Type B pancreatic cell (in vitro differentiated cells): Measurements from ENCODE around the gene B3GNT8. TPM values are rescaled to one million over a fixed set of nuclear protein-coding genes. Genes with fewer than 3 reads are reported as not detected.

Experiments used
- DNase-seq: peaks from one replicate; pipeline ENCODE4 v3.0.0; 2021; ENCODE audit warnings: mixed read lengths; ENCODE audit not compliant: unreplicated experiment; ENCODE audit errors: extremely low spot score
- H3K27ac Mint-ChIP-seq: 2 replicates; pipeline ENCODE4 v1.8.0; 2021; ENCODE audit warnings: mild to moderate bottlenecking, mixed read lengths
- H3K27me3 Mint-ChIP-seq: 2 replicates; pipeline ENCODE4 v1.8.0; 2021; ENCODE audit warnings: mixed read lengths
- H3K36me3 Mint-ChIP-seq: 2 replicates; pipeline ENCODE4 v1.8.0; 2021; ENCODE audit warnings: mixed read lengths
- H3K4me1 Mint-ChIP-seq: one replicate; pipeline ENCODE4 v1.8.0; 2021; ENCODE audit warnings: mixed read lengths; ENCODE audit not compliant: unreplicated experiment
- H3K4me3 Mint-ChIP-seq: 2 replicates; pipeline ENCODE4 v1.8.0; 2021; ENCODE audit warnings: mild to moderate bottlenecking, mixed read lengths
- H3K9me3 Mint-ChIP-seq: 2 replicates; pipeline ENCODE4 v1.8.0; 2021; ENCODE audit warnings: mixed read lengths
- total RNA-seq: library from RNA; stranded (reverse); gene quantifications from 2 replicates; pipeline ENCODE4 v1.2.1, GENCODE V29; 2021; ENCODE audit warnings: low replicate concordance
- TF ChIP-seq, protein P1 (sequence below): fragments of 200-600 bp; sonication (generic); conservative IDR thresholded peaks from 2 replicates; pipeline ENCODE4 v1.5.0; 2021; ENCODE audit warnings: antibody characterized with exemption, mild to moderate bottlenecking

The B3GNT8 gene
- total RNA-seq, 1 donor from 2014 or later = 9.3 TPM

DNA sequence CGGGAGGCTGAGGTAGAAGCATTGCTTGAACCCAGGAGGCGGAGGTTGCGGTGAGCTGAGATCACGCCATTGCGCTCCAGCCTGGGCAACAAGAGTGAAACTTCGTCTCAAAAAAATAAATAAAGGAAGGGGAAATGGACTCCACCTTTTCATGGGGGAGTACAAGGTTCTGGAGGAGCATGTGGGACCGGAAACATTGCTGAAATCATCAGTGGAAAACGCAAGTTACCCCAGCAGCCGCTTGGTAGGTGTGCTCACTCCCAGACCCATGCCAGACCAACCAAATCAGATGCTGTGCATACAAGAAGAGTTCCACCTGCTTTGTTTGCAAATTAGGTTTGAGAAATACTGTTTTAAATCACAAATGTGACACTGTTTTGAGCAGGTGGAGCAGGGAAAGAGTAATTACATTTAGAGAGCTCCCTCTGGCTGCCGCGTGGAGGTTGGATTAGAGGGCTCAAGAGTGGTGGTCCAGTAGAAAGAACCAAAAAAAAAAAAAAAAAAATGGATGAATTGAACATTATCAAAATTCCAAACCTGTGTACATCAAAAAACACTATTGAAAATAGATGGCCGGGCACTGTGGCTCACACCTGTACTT lies 20.7 kb upstream of the B3GNT8 start:
- Mint-ChIP-seq H3K27ac (no peak overlapping the region), H3K4me3 (no peak overlapping the region), H3K36me3 (no peaks in the 10 kb centered on the region), H3K4me1 (no peaks in the 10 kb centered on the region), H3K9me3 (no peaks in the 10 kb centered on the region), H3K27me3 (peaks cover 47% of the 10 kb centered on the region)
- DNase-seq = no peak
- TF ChIP-seq, protein P1, sequence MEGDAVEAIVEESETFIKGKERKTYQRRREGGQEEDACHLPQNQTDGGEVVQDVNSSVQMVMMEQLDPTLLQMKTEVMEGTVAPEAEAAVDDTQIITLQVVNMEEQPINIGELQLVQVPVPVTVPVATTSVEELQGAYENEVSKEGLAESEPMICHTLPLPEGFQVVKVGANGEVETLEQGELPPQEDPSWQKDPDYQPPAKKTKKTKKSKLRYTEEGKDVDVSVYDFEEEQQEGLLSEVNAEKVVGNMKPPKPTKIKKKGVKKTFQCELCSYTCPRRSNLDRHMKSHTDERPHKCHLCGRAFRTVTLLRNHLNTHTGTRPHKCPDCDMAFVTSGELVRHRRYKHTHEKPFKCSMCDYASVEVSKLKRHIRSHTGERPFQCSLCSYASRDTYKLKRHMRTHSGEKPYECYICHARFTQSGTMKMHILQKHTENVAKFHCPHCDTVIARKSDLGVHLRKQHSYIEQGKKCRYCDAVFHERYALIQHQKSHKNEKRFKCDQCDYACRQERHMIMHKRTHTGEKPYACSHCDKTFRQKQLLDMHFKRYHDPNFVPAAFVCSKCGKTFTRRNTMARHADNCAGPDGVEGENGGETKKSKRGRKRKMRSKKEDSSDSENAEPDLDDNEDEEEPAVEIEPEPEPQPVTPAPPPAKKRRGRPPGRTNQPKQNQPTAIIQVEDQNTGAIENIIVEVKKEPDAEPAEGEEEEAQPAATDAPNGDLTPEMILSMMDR = no peak

DNA sequence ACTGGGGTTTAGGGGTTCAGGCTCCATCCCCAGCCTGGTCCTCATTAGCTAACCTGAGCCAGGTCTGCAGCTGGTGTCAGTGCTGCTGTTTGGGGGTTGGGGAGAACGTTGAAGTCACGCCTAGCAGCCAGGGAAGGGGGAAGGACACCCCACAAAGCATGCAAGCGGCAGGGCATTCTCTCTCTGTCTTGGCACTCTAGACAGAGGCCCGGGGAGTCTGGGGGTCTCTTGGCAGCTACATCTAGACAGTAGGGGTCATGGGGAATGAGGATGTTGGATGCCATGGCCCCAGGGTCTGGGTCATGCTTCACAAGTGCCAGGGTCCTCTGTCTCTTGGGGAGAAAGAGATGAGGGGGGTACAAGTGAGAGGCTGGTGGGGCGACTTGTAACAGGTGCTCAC lies 18.4 kb upstream of the B3GNT8 start:
- peaks cover 50% of the 10 kb centered on the region for H3K27me3 Mint-ChIP-seq
- H3K9me3 Mint-ChIP-seq = no peaks in the 10 kb centered on the region
- H3K4me1 Mint-ChIP-seq = no peaks in the 10 kb centered on the region
- no peak overlapping the region for H3K4me3 Mint-ChIP-seq
- TF ChIP-seq, protein P1 = no peak
- H3K27ac Mint-ChIP-seq = no peak overlapping the region
- H3K36me3 Mint-ChIP-seq = no peaks in the 10 kb centered on the region
- peak; percentile 42 for DNase-seq

DNA sequence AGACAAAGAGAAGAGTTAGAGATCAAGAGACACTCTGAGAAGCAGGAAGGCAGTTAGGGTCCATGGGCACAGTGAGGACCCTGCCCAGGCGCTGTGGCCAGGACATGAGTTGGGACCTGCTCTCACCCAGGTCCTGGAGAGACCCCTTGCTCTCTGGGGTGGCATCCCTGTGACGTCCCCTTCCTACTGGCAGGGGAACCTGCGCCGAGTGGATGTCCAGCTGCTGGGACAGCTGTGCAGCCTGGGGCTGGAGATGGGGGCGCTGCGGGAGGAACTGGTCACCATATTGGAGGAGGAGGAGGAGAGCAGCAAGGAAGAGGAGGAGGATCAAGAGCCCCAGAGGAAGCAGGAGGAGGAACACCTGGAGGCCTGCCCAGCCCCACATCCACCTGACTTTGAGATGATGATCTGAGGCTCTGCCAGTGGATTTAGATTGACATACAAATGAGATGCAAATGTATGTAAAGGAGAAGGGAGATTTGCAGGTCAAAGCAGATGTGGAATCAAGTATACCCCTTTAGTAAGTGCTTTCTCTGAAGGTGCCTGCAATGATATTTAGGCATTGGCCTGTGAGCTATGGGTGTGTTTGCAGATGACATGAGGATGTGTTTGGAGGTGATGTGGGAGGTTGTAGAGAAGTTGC lies 16.8 kb upstream of the B3GNT8 start:
- Mint-ChIP-seq H3K4me3 (no peak overlapping the region), H3K27me3 (peaks cover 40% of the 10 kb centered on the region), H3K36me3 (no peaks in the 10 kb centered on the region), H3K27ac (no peak overlapping the region), H3K9me3 (no peaks in the 10 kb centered on the region), H3K4me1 (peaks cover 3% of the 10 kb centered on the region)
- TF ChIP-seq, protein P1 = no peak
- DNase-seq = peak; percentile 47

DNA sequence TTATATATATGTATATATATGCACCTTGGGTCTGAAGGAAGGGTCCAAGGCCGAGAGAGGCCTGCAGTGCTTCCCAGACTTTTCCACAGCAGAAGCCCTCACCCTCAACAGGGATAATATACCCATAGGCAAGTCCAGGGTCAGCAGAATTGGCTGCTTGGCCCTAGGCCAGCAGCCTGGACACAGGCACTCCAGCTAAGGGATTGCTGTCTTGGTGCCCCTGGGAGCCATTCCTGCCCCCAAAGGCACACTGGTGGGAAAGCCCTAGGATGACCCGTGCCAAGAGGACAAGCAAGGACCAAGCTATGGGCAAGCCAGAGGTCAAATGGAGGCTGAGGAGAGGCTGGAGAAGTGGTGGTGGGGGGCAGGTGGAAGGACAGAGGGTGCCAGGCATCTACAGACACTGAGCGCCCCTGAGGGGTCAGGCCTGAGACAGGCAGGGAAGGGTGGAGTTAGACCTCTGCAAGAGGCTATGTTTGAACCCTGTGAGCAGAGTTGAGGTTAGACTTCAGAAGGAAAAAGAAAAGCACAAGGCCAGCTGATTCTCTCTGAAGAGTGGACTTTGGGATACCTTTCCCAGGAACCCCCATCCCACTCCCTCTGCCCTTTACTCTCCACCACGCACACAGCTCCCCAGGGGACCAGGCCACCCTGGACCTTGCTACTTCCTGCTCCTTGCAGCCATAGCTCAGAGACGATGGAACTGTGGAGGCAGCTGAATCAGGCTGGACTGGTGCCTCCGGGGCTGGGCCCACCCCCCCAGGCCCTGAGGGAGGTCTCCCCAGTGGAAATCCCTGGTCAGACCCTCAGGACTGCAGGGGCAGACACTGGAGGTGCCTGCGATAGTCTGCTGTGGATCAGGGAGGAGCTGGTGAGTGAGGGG lies 15.5 kb upstream of the B3GNT8 start, which contains the start of gene ERICH4:
Gene ERICH4 (plus strand): TSS at position 684 of the 883 bp plus-strand sequence. CDS start 14 bp downstream, at position 698.
- Mint-ChIP-seq H3K27me3 (peaks cover 35% of the 10 kb centered on the region), H3K4me3 (no peak within 1 kb of the TSS), H3K4me1 (peaks cover 3% of the 10 kb centered on the region), H3K36me3 (peaks cover 1% of the 10 kb centered on the region), H3K9me3 (no peaks in the 10 kb centered on the region), H3K27ac (no peak within 1 kb of the TSS)
- DNase-seq = no peak
- TF ChIP-seq, protein P1 = no peak

DNA sequence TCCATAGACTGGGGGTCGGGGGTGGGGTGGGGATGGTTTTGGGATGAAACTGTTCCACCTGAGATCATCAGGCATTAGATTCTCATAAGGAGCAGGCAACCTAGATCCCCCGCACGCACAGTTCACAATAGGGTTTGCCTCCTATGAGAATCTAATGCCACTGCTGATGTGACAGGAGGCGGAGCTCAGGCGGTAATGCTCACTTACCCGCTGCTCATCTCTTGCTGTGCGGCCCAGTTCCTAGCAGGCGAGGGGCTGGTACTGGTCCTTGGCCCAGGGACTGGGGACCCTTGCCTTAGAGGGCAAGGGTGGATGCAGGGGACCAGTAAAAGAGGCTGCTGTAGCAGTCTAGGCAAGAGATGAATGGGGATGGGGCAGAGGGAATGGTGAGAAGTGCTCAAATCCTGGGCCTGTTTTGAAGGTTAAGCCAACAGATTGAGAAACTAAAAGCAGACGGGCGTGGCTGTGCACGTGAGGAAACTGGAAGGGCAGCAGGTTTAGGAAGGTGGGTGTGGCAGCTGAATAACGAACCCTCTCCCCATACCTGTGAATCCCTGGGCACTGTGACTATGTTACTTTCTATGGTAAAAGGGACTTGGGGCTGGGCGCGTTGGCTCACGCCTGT lies 14.3 kb upstream of the B3GNT8 start:
- H3K4me3 Mint-ChIP-seq = no peak overlapping the region
- DNase-seq = no peak
- TF ChIP-seq, protein P1 = no peak
- no peaks in the 10 kb centered on the region for H3K9me3 Mint-ChIP-seq
- peaks cover 3% of the 10 kb centered on the region for H3K36me3 Mint-ChIP-seq
- peak overlapping the region; percentile 70 for H3K27ac Mint-ChIP-seq
- H3K4me1 Mint-ChIP-seq = peaks cover 3% of the 10 kb centered on the region
- peaks cover 25% of the 10 kb centered on the region for H3K27me3 Mint-ChIP-seq
